Lower leg skin (tissue), 3 donors: Measurements from ENCODE around the gene CNTN4.

Source experiments
- CTCF ChIP-seq, 3 donors: fragments of 450-650 bp; IDR thresholded peaks; one replicate each; pipeline ENCODE4 v1.5.1; 2016; ENCODE audit warnings: antibody characterized with exemption in 3 of 3, mild to moderate bottlenecking in 3 of 3, moderate library complexity in 2 of 3
- POLR2A ChIP-seq, 2 donors: fragments of 450-650 bp; IDR thresholded peaks; one replicate each; pipeline ENCODE4 v1.6.1; 2016 to 2017; ENCODE audit warnings: antibody characterized with exemption in 2 of 2, mild to moderate bottlenecking in 1 of 2, moderate library complexity in 1 of 2

- TF ChIP-seq CTCF (IDR thresholded peaks at IDR 0.05) (no peak), POLR2A (IDR thresholded peaks at IDR 0.05) (no peak)
Observed at GRCh38 chr3:2071531-2071930, 27.1 kb upstream of the CNTN4 start.
